ENCODE results near the gene EAPP.
"Not testable (repeated sequence)": the region's sequence is repeated elsewhere in the genome, so short reads cannot be mapped to it uniquely, and the experiment has no call there.

EAPP gene

DNA sequence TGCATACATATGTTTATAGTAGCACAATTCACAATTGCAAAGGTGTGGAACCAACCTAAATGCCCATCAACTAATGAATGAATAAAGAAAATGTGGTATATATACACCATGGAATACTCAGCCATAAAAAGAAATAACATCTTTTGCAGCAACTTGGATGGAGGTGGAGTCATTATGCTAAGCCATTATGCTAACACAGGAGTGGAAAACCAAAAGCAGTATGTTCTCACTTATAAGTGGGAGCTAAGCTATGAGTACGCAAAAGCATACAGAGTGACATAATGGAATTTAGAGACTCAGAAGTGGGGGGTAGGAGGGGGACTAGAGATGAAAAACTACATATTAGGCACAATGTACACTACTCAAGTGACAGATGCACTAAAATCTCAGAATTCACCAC, 61.2 kb downstream of the EAPP start:
- DNase-seq, result no peak

DNA sequence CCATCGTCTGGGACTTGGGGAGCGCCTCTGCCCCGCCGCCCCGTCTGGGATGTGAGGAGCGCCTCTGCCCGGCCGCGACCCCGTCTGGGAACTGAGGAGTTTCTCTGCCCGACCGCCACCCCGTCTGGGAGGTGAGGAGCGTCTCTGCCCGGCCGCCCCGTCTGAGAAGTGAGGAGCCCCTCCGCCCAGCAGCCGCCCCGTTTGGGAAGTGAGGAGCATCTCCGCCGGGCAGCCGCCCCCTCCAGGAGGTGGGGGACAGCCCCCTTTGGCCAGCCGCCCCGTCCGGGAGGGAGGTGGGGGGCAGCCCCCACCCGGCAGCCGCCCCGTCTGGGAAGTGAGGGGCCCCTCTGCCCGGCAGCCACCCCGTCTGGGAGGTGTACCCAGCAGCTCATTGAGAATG, 63.5 kb downstream of the EAPP start:
- not testable (repeated sequence) for DNase-seq

DNA sequence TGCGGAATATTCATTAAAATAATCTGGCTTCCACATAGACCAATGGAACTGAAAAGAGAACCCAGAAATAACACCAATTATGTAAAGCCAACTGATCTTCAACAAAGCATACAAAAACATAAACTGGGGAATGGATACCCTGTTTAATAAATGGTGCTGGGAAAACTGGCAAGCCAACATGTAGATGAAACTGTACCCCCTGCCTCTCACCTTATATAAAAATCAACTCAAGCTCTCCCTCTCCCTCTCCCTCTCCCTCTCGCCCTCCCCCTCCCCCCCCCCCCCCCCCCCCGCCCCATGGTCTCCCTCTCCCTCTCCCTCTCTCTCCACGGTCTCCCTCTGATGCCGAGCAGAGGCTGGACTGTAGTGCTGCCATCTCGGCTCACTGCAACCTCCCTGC, 64.3 kb downstream of the EAPP start:
- no peak for DNase-seq

DNA sequence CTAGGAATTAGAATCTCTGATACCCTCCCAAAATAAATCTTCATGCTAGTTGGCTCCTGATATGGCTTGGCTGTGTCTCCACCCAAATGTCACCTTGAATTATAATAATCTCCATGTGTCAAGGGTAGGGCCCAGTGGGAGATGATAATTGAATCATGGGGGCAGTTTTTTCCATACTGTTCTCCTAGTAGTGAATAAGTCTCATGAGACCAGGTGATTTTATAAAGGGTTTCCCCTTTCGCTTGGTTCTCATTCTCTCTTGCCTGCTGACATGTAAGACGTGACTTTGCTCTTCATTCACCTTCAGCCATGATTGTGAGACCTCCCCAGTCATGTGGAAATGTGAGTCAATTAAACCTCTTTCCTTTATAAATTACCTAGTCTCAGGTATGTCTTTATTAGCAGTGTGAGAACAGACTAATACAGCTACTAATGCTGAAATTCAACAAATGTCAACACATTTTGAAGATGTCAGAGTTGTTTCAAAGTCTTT, 65.3 kb downstream of the EAPP start:
- DNase-seq, result no peak

DNA sequence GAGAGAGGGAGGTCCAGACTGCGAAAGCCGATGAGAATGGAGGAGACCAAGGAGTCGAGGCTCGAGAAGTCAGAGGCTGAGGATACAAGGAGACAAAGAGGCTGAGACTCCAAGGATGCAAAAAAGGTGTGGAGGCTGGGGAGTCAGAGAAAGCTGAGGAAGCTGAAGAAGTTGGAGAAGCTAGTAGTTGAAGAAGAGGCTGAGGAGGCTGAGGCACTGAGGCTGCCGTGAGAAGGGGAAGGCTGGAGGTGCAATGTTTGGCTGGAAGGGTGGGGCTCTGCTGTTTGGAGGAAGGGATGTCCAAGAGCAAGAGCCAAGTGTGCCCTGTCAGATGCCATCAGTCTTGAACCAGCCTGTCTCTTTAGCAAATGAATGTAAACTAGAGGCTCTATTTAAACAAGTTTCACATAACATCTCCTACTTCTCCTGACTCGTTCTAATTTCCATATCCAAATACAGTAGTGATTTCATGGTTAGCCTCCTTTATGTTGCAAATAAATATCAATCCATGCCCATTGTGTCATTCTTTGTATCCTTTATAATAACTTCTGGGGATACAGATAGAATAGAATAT, 66.7 kb downstream of the EAPP start:
- DNase-seq, result no peak

DNA sequence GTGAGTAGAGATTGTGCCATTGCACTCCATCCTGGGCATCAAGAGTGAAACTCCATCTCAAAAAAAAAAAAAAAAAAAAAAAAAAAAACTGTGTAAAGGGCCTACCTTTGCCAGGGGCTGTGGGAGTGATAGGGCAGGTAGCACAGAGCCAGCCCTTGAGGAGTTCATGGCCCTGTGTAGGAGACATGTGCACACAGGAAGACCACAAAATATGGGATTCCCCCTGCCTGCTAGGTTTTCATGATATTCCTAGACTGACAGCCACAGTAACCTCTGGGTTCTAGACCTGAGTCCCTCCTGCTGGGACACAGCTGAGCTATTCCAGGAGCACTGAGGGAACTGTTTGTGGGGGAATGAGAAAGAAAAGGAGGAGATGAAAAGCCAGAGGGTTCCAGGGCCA, 69.2 kb downstream of the EAPP start:
- DNase-seq, result no peak

DNA sequence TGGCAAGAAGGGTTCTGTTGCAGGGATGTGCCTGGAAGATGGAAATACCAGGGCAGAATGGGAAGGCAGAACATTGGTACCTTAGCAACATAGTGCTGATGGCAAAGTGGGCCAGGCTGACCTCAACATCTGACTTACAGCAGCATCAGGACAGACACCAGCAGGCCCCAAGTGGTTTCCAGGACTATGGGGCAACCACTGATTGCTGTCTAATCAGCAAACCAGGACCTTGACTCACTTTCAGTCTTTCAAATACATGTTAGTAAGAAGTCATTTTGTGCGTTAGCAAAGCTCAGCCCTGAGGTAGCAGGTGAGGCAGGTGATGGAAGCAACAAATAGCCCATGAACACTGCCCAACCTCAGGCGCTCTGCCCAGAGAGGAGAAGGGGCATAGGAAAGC, 72.8 kb downstream of the EAPP start:
- no peak for DNase-seq

Measured in hematopoietic multipotent progenitor cell treated with erythropoietin and hydrocortisone succinate and interleukin-3 and kit ligand, for 6 days (in vitro differentiated cells).